K562 (cell line): Measurements from ENCODE around the gene CERS2. TPM values are rescaled to one million over a fixed set of nuclear protein-coding genes. Genes with fewer than 3 reads are reported as not detected.

Source experiments
- BDP1 ChIP-seq: IDR thresholded peaks from 3 replicates; pipeline ENCODE4 v1.6.1; 2011; ENCODE audit not compliant: insufficient read length, insufficient read depth
- ETS2 ChIP-seq: IDR thresholded peaks from 2 replicates; pipeline ENCODE4 v1.6.1; 2016; ENCODE audit warnings: borderline replicate concordance, missing genetic modification characterization, mild to moderate bottlenecking, moderate library complexity, missing compliant biosample characterization; ENCODE audit not compliant: poor library complexity, severe bottlenecking
- EWSR1 ChIP-seq: fragments of 450-650 bp; IDR thresholded peaks from 2 replicates; pipeline ENCODE4 v1.6.1; 2018; ENCODE audit warnings: borderline replicate concordance, mild to moderate bottlenecking, low read depth, moderate library complexity; ENCODE audit not compliant: partially characterized antibody
- MAFG ChIP-seq: fragments of 450-650 bp; conservative IDR thresholded peaks from 2 replicates; pipeline ENCODE4 v1.6.1; 2016; ENCODE audit warnings: missing genetic modification characterization, missing compliant biosample characterization
- PCBP2 ChIP-seq: fragments of 200-400 bp; formaldehyde crosslinking; IDR thresholded peaks from 2 replicates; pipeline ENCODE4 v1.6.1; 2018; ENCODE audit warnings: low read length, low read depth, mild to moderate bottlenecking, moderate library complexity; ENCODE audit not compliant: poor library complexity, severe bottlenecking
- RBM25 ChIP-seq: fragments of 200-400 bp; formaldehyde crosslinking; IDR thresholded peaks from 2 replicates; pipeline ENCODE4 v1.6.1; 2018; ENCODE audit warnings: low read length, low read depth, moderate library complexity; ENCODE audit not compliant: severe bottlenecking
- RNF2 ChIP-seq: sonication (generic); IDR thresholded peaks from 2 replicates; pipeline ENCODE4 v1.6.1; 2016
- SNRNP70 ChIP-seq: fragments of 200-400 bp; formaldehyde crosslinking; optimal IDR thresholded peaks from 2 replicates; pipeline ENCODE3; 2017; ENCODE audit warnings: low read depth, low read length
- TCF3 ChIP-seq: sonication (generic); formaldehyde crosslinking; IDR thresholded peaks from 2 replicates; pipeline ENCODE4 v1.4.0; 2020; ENCODE audit warnings: mild to moderate bottlenecking, missing genetic modification reagents
- ZC3H11A ChIP-seq: IDR thresholded peaks from 2 replicates; pipeline ENCODE4 v1.6.1; 2012; ENCODE audit warnings: low read depth, low read length, improper control_type of control experiment
- ZNF224 ChIP-seq: sonication (generic); formaldehyde crosslinking; IDR thresholded peaks from 2 replicates; pipeline ENCODE4 v1.8.0; 2022; ENCODE audit warnings: mild to moderate bottlenecking, missing genetic modification reagents
- ZNF589 ChIP-seq: fragments of 200-800 bp; sonication (Bioruptor generic); IDR thresholded peaks from 2 replicates; pipeline ENCODE4 v1.6.1; 2016; ENCODE audit warnings: low read depth, missing genetic modification characterization, missing compliant biosample characterization
- polyA plus RNA-seq, 8 experiments: library from polyadenylated mRNA; depleted of rRNA in 4 of 8; stranded (reverse) in 5 of 8; unstranded in 3 of 8; fragments of >200 nt; fragmentation: Nextera tagmentation in 2 of 8; fragmentation: Illumina TruSeq in 1 of 8; extraction: Ambion mirVana in 2 of 8; extraction: Trizol in 1 of 8; gene quantifications; 2 replicates each; pipeline versions ENCODE4 v1.2.1 to v1.2.3, GENCODE V29; 2011 to 2014; ENCODE audit warnings: inconsistent platforms in 1 of 8, missing spikeins in 1 of 8
- total RNA-seq, 7 experiments: library from RNA; depleted of rRNA in 6 of 7; stranded (reverse); fragments of >200 nt in 6 of 7; fragmentation: Illumina TruSeq in 2 of 7; extraction: Trizol in 2 of 7; gene quantifications; 2 replicates each; pipeline versions ENCODE4 v1.2.1 to v1.2.3, GENCODE V29; 2011 to 2021; ENCODE audit warnings: low replicate concordance in 1 of 7
- TF ChIP-seq, protein P1 (sequence below): fragments of 450-650 bp; IDR thresholded peaks from 2 replicates; pipeline ENCODE4 v1.7.0; 2016; ENCODE audit warnings: borderline replicate concordance
- TF ChIP-seq, protein P2 (sequence below): fragments of 450-650 bp; IDR thresholded peaks from 2 replicates; pipeline ENCODE4 v1.6.1; 2016
- TF ChIP-seq, protein P3 (sequence below): fragments of 250-450 bp; sonication (Bioruptor Pico); IDR thresholded peaks from 2 replicates; pipeline ENCODE4 v1.5.0; 2021; ENCODE audit warnings: mild to moderate bottlenecking, moderate library complexity
- TF ChIP-seq, protein P4 (sequence below): fragments of 450-650 bp; conservative IDR thresholded peaks from 2 replicates; pipeline ENCODE4 v1.6.1; 2016; ENCODE audit warnings: missing genetic modification characterization, low read depth, mild to moderate bottlenecking, missing compliant biosample characterization, moderate library complexity

CERS2 gene
- total and polyA plus RNA-seq, 9 of the 15 experiments (the other 6 are each of a cell fraction or from before 2014, with no cell fraction given): 23.4 to 295 (median 132) TPM

DNA sequence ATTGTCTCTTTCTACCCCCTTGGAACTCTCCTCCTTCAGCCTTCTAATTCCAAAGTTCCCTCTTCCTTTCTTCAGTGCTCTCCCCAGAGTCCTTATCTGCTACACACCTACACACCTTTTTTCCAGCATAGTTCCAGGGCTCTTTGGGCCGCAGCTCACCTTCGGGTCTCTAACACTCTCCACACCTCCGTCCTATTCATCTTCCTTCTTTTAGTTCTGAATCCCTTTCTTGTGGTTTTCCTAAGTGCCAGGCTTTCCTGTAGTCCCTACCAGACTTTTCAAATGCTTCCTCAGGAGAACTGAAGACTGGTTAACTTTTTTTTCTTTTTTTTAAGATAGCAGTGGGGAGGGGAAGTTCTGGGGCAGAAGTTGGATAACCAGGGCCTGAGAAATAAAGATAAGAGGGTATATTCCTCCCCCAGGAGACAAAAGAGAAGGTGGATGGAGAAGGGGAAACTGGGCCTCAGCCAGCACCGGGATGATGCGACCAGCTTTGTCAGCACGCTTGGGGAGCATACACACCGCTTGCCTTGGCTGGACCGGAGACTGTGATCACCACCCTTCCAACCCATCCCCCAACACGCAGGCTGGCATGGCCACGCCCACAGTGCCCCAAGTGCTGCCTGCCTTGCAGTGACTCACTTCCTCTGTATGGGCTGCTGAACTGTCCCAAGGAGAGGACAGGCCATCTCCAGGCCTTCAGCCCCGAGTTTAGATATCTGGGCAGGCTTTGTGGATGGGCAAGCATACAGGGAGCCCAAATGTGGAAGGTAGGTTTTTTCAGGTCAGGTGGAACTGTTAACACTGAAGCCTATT, 2.5 kb upstream of the CERS2 start (continued):
- TF ChIP-seq EWSR1: no peak
- TF ChIP-seq, protein P1, sequence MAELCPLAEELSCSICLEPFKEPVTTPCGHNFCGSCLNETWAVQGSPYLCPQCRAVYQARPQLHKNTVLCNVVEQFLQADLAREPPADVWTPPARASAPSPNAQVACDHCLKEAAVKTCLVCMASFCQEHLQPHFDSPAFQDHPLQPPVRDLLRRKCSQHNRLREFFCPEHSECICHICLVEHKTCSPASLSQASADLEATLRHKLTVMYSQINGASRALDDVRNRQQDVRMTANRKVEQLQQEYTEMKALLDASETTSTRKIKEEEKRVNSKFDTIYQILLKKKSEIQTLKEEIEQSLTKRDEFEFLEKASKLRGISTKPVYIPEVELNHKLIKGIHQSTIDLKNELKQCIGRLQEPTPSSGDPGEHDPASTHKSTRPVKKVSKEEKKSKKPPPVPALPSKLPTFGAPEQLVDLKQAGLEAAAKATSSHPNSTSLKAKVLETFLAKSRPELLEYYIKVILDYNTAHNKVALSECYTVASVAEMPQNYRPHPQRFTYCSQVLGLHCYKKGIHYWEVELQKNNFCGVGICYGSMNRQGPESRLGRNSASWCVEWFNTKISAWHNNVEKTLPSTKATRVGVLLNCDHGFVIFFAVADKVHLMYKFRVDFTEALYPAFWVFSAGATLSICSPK: no peak
- no peak for TF ChIP-seq MAFG (tag)
- TF ChIP-seq, protein P2, sequence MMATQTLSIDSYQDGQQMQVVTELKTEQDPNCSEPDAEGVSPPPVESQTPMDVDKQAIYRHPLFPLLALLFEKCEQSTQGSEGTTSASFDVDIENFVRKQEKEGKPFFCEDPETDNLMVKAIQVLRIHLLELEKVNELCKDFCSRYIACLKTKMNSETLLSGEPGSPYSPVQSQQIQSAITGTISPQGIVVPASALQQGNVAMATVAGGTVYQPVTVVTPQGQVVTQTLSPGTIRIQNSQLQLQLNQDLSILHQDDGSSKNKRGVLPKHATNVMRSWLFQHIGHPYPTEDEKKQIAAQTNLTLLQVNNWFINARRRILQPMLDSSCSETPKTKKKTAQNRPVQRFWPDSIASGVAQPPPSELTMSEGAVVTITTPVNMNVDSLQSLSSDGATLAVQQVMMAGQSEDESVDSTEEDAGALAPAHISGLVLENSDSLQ: no peak; the same call in 1 of the 2 replicates
- TF ChIP-seq SNRNP70: no peak
- no peak for TF ChIP-seq PCBP2
- no peak for TF ChIP-seq ZNF589 (CRISPR knock-in tag)
- TF ChIP-seq ZC3H11A: no peak
- TF ChIP-seq BDP1: no peak
- TF ChIP-seq ETS2 (tag): no peak
- TF ChIP-seq RNF2: peak; percentile 81
- no peak for TF ChIP-seq ZNF224
- TF ChIP-seq, protein P3, sequence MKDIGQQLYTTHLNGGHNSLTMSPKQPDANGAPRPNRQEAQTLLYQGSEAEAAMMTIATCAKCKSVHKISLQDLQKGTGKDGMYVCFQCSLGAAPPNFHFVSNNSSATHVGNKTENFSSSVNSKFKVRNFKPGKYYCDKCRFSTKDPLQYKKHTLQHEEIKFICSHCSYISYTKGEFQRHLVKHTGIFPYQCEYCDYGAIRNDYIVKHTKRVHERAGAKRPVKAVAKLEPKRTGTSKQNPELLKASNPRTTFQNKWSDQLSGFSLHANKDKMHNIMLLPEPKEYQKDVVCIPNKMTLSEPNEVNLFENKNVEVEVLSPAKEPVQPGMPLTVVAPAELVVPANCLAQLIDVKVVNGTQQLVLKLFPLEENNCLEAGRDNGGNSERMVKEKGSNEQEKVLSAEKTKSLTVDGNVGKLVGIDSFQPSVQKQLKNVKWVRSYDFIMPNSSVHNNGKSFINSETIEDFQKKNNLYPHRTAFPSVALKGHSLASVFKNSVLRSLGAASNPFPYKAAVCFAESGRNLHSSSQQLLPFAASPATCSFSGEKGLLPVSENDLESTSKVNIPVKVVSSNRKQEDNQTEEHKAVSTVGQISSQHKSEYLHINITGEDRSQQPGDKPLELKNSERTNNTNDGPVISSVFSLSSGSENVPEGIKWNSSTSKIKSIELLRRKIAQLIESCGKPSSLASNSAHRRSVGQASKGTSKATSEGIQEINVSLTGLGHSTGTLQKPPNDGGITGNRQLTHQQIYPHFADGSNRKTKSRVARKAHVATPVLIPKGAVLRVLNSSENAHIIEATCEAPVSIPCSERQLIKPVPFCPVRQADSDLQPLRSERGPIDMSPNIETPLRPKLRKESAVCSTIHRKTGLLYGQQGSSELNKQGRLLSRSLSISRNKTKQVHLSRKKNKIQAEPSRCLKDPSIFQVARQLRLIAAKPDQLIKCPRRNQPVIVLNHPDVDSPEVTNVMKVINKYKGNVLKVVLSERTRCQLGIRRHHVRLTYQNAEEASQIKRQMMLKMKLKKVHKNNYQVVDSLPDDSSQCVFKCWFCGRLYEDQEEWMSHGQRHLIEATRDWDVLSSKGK (CRISPR knock-in tag): no peak
- TF ChIP-seq, protein P4, sequence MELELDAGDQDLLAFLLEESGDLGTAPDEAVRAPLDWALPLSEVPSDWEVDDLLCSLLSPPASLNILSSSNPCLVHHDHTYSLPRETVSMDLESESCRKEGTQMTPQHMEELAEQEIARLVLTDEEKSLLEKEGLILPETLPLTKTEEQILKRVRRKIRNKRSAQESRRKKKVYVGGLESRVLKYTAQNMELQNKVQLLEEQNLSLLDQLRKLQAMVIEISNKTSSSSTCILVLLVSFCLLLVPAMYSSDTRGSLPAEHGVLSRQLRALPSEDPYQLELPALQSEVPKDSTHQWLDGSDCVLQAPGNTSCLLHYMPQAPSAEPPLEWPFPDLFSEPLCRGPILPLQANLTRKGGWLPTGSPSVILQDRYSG (tag): peak; percentile 74; the same call in 1 of the 2 replicates
- no peak for TF ChIP-seq RBM25
- peak; percentile 91 for TF ChIP-seq TCF3 (CRISPR knock-in tag)
